HUDEP-2 (cell line): Measurements from ENCODE around the gene PKNOX2.

Source experiments
- DNase-seq, 76 experiments: peaks; one replicate each; lab custom pipeline; 2025; ENCODE audit not compliant: unreplicated experiment in 76 of 76; lab: John Stamatoyannopoulos, UW

Gene PKNOX2

GRCh38 chr11:125425601-125426000, 261.1 kb downstream of the PKNOX2 start:
- no peak for DNase-seq

GRCh38 chr11:125426818-125427528, 262.4 kb downstream of the PKNOX2 start:
- DNase-seq, result no peak

- peak in 2 of 76 experiments; percentile 12 to 17 for DNase-seq
These were observed 264.1 kb downstream of the PKNOX2 start for GRCh38 chr11:125428486-125429173.

- DNase-seq, result peak in 36 of 76 experiments; percentile 2 to 66 (median 28)
These were observed 264.7 kb downstream of the PKNOX2 start for GRCh38 chr11:125429174-125429707.

GRCh38 chr11:125429807-125430678, 265.5 kb downstream of the PKNOX2 start:
- DNase-seq, result no peak

- no peak for DNase-seq
These were observed 266.5 kb downstream of the PKNOX2 start for GRCh38 chr11:125431009-125431408.

- no peak for DNase-seq
These were observed 266.9 kb downstream of the PKNOX2 start for GRCh38 chr11:125431481-125431880.

- DNase-seq, result peak in 23 of 76 experiments; percentile 2 to 55 (median 20)
These were observed 269.0 kb downstream of the PKNOX2 start for GRCh38 chr11:125433454-125434121.

GRCh38 chr11:125435461-125436238, 271.1 kb downstream of the PKNOX2 start:
- no peak for DNase-seq

GRCh38 chr11:125441648-125442410, 277.3 kb downstream of the PKNOX2 start:
- DNase-seq, result no peak

- no peak for DNase-seq
These were observed 278.4 kb downstream of the PKNOX2 start for GRCh38 chr11:125442946-125443345.

GRCh38 chr11:125443767-125444311, 279.3 kb downstream of the PKNOX2 start:
- no peak for DNase-seq

GRCh38 chr11:125445731-125446130, 281.2 kb downstream of the PKNOX2 start:
- DNase-seq, result no peak

GRCh38 chr11:125446279-125446678, 281.7 kb downstream of the PKNOX2 start:
- no peak for DNase-seq

- no peak for DNase-seq
These were observed 283.2 kb downstream of the PKNOX2 start for GRCh38 chr11:125447721-125448120.

- no peak for DNase-seq
These were observed 283.6 kb downstream of the PKNOX2 start for GRCh38 chr11:125448136-125448535.

GRCh38 chr11:125449565-125449964, 285.0 kb downstream of the PKNOX2 start:
- no peak for DNase-seq

- peak in 4 of 76 experiments; percentile 9 to 14 (median 10) for DNase-seq
These were observed 287.0 kb downstream of the PKNOX2 start for GRCh38 chr11:125451400-125452124.
